HuH-7 (cell line): ENCODE measurements around the gene FHIT.

Source experiments
- DNase-seq: peaks from one replicate; pipeline ENCODE4 v3.0.0; 2011; ENCODE audit warnings: low spot score

FHIT gene

DNA sequence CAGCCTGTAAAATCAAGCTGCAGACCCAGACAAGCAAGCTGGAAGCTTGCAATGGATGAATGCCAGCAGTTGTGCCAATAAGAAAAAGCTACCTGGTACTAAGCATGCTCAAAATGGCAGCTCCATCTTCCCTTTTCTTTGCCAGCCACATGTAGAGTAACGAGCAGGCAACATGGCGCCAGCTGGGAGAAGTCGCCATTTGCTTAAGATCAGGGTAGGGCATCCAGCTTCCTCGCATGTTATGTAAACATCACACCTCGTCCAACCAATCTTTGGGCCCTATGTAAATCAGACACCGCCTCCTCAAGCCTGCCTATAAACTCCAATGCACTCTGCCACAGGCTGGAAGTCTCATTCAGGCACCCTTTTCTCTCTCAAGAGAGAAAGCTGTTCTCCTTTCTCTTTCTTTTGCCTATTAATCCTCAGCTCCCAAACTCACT lies 973.9 kb downstream of the FHIT start:
- no peak for DNase-seq

DNA sequence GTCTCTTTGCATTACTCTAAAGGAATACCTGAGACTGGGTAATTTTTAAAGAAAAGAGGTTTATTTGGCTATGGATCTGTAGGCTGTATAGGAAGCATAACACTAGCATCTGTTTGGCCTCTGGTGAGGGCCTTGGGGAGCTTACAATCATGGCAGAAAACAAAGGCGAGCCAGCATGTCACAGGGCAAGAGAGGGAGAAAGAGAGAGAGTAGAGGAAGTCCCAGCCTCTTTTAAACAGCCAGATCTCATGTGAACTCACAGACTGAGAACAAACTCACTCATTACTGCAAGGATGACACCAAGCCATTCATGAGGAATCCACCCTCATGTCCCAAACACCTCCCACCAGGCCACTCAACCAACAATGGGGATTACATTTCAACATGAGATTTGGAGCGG lies 974.6 kb downstream of the FHIT start:
- no peak for DNase-seq

DNA sequence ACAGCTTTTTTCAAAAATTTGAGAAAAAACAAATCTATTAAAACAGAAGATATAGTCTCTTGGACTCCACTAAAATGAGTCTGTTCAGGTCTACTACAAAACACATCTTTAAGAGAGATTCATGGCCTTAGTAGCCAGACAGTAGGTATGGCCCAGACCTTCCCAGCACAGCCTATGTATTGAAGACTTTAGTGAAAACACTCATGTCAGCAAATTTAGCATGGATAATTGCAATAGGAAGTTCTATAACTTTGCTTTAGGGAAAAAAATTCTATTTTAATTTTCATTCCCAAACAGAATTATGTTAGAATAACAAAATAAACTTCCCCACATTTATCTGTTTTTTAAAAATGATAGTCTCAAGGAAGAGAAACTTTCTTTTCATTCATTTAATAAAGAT lies 976.6 kb downstream of the FHIT start:
- DNase-seq = no peak

DNA sequence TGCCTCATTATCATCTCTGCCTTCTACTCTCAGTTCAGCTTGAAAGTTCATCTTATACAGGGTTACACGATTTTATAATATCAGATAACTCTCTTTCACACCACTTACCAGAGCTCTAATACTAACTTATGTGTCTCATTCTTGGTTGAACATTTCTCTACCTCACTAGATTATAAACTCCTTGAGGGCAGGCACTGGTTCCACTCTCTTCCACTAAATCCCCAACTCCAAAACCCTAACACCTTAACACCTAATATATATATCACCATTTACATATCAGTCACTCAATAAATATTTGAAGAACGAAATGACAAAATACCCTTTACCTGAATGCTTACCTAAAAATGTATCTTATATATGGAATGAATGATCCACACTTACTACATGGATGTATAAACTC lies 977.2 kb downstream of the FHIT start:
- DNase-seq = no peak

DNA sequence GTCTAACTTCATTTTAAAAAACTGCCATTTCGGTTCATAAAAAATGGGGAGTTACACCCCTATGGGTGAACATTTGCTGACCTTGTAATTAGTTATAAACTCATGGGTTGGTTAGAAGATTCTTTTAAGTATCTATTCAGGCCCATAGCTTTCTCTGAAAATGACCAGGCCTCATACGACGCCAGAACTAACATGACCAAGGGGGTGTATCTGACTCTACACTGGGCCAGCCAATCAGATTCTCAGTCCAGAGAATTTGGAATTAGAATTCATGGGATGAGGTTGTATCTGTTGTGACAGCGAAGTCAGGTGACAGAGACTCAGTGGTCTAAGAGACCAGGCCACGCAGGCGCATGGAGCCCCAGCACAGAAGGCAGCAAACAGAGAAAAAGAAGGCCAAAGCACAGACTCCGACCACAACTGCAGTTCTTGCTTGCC lies 981.4 kb downstream of the FHIT start:
- DNase-seq = no peak

DNA sequence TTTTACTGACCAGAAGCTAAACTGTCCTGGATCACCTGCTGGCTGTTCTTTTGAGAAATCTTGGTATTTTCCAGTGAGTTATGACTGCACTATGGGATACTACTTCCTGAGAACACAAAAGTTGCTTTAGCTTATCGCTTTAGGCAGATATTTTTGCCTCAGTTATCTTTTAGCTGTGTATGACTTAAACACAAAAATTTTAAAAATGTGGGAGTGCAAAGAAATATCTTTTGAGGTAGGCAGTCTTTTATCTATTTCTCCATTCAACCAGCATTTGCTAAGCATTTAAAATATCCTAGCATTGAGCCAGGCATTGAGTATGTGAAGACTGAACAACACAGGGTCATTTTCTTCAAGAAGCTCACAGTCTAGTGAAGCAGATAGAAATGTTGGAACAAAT lies 981.9 kb downstream of the FHIT start:
- no peak for DNase-seq

DNA sequence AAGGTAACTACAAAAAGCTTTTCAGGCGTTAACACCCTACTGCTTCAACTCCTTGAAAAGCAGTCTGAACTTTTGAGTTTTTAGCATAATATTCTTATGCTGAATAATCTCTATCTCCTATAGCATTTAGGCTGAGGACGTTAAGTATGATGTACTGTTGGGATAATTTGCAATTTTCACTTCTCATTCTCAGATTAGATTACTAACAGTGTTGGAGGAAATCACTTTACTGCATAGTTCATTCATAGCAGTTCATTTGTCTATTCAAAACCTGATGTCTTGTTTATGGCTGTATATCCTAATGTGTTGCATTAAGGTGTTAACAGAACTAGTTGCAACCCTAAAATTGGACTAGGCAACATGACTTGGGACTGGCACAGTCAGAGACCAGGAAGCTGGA lies 983.1 kb downstream of the FHIT start:
- DNase-seq = no peak

DNA sequence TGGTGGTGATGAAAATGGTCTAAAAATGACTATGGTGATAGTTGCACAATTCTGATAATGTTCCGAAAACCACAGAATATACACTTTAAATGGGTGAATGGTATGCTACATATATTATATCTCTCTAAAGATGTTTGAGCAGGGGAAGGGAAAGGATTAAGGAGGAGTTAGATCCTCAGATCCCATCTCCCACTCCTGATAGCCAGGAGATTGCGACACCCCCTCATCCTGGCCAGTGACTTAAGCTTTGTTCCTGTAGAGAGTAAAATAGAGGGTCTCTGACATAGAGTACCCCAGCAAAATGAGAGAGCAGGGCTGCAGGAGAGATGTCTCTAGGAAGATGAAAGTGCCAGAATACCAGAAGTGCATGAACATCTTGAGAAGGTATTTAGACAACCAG lies 984.8 kb downstream of the FHIT start:
- no peak for DNase-seq

DNA sequence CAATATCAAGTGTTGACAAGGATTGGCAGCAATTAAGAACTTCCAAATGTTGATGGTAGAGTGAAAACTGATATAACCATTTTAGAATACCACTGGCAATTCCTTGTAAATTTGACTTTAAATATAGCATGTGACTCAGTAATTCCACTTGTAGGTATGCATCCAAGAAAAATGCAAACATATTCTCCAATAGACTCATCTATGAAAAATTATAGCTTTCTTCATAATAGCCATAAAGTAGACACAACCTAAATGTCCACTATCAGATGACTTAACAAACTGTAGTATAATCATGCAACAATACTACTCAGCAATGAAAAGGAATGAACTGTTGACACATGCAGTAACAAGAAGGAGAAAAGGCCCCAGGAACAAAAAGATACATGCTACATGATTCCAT lies 988.1 kb downstream of the FHIT start:
- no peak for DNase-seq

DNA sequence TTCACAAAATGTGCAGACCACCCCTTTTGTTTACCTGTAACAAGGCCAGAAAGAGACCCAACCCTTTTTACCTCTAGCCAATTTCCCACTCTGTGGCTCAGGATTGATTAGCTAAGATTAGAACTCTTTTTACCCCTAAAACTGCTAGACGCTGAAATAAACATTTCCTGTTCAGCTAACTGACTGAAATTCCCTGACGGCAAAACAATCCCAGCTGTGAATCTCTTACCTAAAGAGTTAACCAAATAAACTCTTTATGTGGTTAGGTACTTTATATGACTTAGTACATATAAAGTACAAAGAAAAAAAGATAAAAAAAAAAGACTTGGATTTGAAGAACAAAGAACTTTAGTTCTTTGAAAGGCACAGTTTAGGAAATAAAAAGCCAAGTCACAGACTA lies 988.7 kb downstream of the FHIT start:
- DNase-seq = no peak

DNA sequence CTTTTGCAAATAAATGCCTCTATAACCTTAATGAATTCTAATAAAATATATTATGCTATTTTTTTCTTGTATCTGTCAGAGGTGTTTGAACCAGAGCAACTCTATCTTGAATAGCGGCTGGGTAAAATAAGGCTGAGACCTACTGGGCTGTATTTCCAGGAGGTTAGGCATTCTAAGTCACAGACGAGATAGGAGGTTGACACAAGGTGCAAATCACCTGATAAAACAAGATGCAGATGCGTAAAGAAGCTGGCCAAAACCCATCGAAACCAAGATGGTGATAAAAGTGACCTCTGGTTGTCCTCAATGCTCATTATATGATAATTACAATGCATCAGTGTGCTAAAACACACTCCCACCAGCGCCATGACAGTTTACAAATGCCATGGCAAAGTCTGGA lies 990.7 kb downstream of the FHIT start:
- DNase-seq = no peak

DNA sequence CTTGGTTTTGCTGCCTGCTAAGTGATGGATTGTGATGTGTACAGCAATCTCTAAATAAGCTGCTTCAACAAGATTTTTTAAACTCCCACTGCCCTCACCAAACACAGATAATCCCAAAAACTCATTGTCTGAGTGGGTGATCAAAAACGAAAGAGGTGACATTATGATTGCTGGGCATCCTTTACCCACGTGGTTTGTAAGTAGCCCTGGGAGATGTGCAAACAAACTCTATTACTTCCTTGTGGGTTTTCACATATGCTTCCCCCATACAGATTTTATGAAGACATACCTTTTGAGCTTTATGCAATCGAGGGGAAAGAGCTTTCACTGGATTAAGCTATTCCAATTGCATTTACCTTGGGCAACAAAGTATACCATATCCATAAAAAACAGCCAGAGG lies 1000.4 kb downstream of the FHIT start:
- no peak for DNase-seq

DNA sequence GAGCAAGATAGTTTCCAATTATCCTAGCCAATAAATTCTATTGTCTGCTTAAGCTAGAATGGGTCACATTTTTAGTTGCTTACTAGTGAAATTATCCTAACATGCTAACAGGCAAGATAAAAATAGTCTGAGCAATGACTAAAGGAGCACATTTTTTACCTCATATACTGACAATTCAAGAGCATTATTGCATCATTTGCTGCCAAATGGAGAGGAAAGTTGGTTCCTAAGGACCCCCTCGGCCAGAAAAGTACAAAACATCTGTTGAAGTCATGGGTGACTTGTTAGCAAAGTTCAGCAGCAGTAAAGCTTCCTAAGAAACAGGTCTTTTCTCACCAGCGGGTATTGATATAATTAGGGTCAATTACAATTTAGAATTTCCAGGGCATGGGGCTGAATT lies 1001.0 kb downstream of the FHIT start:
- no peak for DNase-seq

DNA sequence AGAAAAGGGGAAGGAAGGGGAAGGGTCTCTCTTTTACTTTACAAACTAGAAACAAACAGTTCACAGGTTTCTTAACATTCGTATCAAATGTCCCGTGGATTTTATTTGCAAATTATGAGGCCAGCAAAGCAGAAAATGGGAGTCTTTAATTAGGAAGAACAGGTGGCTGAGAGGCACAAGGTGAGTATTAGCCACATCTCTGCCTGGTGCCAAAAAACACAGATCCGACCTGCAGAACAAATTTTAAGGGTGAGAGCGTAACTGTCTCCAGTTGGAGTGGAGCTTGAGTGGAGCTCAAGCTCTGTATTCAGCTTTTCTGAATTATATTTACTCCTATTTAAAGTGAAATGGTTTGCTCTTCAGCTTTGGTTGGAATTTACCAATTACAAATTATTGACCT lies 1004.9 kb downstream of the FHIT start:
- DNase-seq = no peak

DNA sequence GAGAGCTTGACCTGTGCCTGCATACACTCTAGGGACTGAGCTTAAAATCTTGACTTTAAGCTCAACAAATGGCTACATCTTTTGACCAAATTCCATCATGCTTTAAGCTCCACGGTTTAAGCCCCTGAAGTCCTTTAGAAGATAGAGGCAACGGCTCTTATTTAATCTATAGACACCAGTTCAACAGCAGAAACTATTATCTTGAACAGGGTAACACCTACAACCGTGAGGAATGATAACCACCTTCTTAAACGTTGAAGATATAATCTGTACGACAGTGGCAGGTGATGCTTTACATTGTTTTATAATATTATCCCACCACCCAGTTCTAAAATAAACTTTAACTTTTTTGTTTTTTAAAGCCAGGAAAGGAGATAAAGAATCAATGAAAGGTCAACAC lies 1007.8 kb downstream of the FHIT start:
- DNase-seq = no peak

DNA sequence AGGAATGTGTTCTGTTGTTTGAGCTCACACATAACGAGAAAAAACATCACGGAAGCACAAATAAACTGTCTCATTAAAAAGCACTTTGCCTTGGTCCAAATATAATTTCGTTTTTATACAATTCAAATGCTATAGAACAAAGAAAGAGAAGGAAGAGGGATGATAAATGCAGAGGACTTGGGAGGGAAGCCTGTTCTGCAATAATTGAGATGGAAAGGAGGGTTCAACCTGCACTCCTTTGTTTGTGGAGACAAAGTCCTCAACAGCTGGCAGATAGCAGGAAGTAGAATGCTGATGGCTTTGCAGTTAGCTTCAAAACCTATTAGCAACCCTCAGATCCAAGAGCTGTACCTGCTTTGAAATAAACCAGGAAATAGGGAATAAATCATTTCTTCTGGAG lies 1010.8 kb downstream of the FHIT start:
- DNase-seq = no peak

DNA sequence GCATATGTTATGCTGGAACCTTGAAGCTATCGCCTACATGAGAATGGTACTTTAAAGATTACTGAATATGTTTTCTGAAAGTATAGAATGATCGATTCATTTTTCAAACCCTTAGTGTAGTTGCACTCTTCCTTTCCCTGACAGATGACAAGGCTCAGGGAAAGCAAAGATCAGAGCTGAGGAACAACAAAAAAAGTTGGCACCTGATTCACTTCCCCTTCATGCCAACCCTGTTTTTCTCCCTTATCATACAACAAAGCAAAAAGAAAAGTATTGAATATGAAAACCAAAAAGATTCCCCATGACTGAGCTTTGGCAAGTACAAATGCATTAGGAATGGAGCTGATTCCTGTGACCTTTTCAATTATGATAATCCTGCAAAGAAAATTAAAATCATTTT lies 1012.7 kb downstream of the FHIT start:
- DNase-seq = no peak

DNA sequence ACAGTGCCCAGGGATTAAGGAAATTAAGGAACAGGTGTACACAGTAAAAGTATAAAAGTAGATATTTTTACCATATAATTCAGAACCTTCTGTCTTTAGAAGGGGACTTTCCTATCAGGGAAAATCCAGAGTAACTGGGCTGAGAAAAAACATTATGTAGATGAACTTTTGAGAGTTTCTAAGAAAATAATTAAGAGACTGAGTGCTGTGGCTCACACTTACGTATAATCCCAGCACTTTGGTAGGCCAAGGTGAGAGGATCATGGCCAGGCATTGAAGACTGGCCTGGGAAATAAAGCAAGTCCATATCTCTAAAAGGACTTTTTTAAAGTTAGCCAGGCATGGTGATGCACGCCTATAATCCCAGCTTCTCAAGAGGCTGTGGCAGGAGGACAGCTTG lies 1021.8 kb downstream of the FHIT start:
- no peak for DNase-seq

DNA sequence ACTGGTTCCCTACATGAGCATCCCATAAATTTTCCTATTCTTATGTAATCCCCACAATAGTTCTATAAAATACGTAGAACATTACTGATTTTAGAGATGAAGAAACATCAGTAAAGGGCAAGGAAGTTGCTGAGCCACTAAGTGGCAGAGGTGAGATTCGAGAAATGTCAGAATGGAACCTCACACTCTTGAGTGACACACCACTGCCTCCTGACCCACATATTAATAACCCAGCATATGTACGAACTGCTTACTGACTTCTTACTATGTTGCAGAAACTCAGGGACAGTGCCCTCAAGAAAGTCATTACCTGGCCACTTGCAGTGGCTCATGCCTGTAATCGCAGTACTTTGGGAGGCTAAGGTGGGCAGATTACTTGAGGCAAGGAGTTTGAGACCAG lies 1022.4 kb downstream of the FHIT start:
- DNase-seq = no peak

DNA sequence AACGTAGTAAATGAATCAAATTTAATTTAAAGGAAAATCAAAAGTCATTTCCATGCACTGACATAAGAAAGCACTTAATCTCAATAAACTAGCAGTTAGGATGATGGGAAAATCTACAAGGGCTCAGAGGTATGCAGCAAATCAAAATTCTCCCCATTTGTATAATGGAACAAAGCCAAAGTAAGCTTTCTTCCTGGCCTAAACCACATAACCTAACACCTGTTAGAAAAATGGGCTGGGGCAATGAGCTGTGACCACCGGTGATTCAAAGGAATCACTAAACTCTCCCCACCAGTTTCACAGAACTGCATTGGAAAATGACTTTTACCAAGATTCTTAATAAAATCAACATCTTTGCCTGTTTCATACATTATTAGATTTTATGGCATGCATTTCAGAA lies 1024.3 kb downstream of the FHIT start:
- no peak for DNase-seq

DNA sequence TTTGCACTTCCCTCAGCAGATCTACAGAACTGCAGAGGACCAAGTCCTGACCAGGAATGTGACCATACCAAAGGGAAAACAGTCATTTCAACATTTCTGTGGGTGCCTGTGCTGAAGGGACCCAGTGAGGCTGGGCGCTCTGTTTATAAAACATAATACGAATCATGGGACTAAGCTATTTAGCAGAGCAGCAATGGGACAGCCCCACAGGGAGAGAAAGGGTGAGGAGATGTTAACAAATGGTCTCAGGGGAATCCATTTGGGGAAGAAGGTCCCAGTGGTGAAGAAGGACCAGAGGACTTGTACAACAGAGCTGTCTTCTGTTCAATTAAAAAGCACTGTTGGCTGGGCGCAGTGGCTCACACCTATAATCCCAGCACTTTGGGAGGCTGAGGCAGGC lies 1025.4 kb downstream of the FHIT start:
- no peak for DNase-seq

DNA sequence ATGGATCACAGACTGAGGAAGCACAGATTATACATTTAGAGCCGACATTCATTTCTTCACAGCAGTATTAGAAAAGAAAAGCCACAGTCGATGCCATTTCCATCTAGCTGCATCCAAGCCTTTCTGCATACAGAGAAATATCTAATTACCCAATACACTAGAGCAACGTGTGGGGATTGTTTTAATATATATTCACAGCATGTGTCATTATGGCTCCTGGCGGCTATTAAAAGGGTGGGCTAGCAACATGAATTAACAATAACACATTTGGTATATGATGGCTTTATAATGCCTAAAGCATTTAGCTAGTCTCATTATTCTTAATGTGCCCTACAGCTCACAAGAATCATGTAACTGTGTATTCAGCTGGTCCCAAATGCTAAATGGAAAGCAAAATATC lies 1030.5 kb downstream of the FHIT start:
- DNase-seq = no peak

DNA sequence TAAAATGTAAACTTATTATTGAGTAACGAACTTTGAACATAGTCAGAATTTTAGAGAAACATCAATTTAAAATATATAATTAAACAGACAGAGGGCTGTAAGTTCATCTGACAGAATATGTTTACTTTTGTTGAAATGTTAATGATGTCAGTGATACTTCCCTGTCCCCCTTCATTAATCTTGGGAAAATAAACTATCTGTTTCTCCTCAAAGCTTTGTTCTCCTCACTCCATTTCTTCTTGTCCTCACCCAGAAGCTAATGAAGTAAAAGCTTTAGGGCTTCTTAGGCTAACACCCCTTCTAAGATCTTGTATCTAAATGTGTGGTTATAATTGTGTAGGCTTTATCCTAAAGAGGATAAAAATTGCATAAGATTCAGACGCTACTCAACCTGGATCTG lies 1031.8 kb downstream of the FHIT start:
- no peak for DNase-seq

DNA sequence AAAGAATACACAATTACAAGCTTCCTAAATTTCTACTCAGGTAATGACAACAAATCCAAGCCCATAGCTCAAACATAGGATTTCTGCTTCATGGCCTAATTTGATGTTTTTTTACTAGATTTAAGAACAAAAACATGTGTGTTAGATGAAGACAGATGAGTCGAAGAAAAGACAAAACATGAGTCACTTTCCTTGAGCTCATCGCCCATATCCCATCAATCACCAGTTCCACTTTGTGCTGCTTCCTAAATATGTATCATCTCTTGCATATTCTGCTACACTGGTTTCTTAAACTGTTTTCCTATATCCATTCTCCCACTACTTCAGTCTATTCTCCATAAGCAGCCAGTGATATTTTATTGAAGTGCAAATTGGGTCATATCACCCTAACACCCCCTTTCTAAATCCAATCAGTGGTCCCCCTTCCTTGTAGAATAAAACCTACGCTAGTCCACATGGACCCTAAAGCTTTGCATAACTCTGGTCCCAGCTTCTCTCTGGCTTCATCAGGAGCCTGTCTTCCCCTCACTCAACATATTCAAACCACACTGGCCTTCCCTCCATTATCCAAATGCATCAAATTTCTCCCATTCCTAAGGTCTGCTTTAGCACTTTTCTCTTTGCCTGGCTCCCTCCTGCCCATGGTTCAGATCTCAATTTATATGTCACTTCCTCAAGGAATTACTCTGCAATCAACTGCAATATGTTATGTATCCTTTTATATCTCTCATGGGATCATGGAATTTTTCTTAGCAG lies 1033.9 kb downstream of the FHIT start:
- no peak for DNase-seq
